Heart left ventricle (tissue), 16 donors: Measurements from ENCODE around the gene CPA5. TPM values are rescaled to one million over a fixed set of nuclear protein-coding genes. Genes with fewer than 3 reads are reported as not detected.

Experiments used
- ATAC-seq, 4 donors: fragments of 200-7000 bp; cut with Tn5 transposase; one replicate each; pipeline ENCODE4 v1.9.1; 2020 to 2022; ENCODE audit warnings: moderate library complexity in 4 of 4, mild to moderate bottlenecking in 3 of 4, moderate number of reproducible peaks in 1 of 4
- DNase-seq, 5 donors: peaks; one replicate each; pipeline ENCODE4 v3.0.0-alpha.2; 2020
- H3K27ac ChIP-seq, 12 donors: fragments of 200-600 bp; sonication (generic) in 4 of 12; one replicate each; pipeline versions ENCODE4 v1.5.0 to v1.8.0; 2016 to 2022; ENCODE audit warnings: mild to moderate bottlenecking in 2 of 12
- H3K27me3 ChIP-seq, 9 donors: fragments of 200-600 bp; sonication (generic) in 2 of 9; one replicate each; pipeline versions ENCODE4 v1.5.1 to v1.8.0; 2016 to 2022; ENCODE audit warnings: mild to moderate bottlenecking in 3 of 9
- H3K36me3 ChIP-seq, 9 donors: fragments of 200-600 bp; sonication (generic) in 2 of 9; one replicate each; pipeline versions ENCODE4 v1.5.0 to v1.8.0; 2018 to 2022; ENCODE audit warnings: mild to moderate bottlenecking in 2 of 9
- H3K4me1 ChIP-seq, 12 donors: fragments of 200-600 bp; sonication (generic) in 4 of 12; one replicate each; pipeline versions ENCODE4 v1.5.0 to v1.8.0; 2016 to 2022; ENCODE audit warnings: mild to moderate bottlenecking in 3 of 12
- H3K4me3 ChIP-seq, 12 donors: fragments of 200-600 bp; sonication (generic) in 4 of 12; one replicate each; pipeline versions ENCODE4 v1.5.0 to v1.8.0; 2017 to 2022; ENCODE audit warnings: mild to moderate bottlenecking in 9 of 12, moderate library complexity in 4 of 12
- H3K9me3 ChIP-seq, 12 donors: fragments of 200-600 bp; sonication (generic) in 4 of 12; one replicate each; pipeline versions ENCODE4 v1.5.0 to v1.8.0; 2016 to 2022; ENCODE audit warnings: mild to moderate bottlenecking in 1 of 12
- CTCF ChIP-seq, 12 donors: fragments of 200-600 bp; sonication (generic) in 4 of 12; IDR thresholded peaks; one replicate each; pipeline versions ENCODE4 v1.5.0 to v1.8.0; 2018 to 2022; ENCODE audit warnings: antibody characterized with exemption in 12 of 12, mild to moderate bottlenecking in 5 of 12
- POLR2A ChIP-seq, 2 donors: fragments of 450-650 bp; IDR thresholded peaks; one replicate each; pipeline ENCODE4 v1.6.1; 2017; ENCODE audit warnings: antibody characterized with exemption in 2 of 2, mild to moderate bottlenecking in 2 of 2, moderate library complexity in 2 of 2
- WGBS, 4 donors: extraction: QIAGEN DNeasy Blood & Tissue Kit in 2 of 4; methylation state at CpG; one replicate each; pipeline versions ENCODE4 v1.1.5 to v1.1.7; 2013 to 2018; 5-methylcytosine and 5-hydroxymethylcytosine counted together
- intact Hi-C, 10 donors: fragments of 100-400 bp; cut with DNase I; formaldehyde crosslinking; loops; one replicate each; pipeline versions ENCODE4 v1.11.1 to v1.14.2; 2022
- polyA plus RNA-seq, 2 donors: library from polyadenylated mRNA; stranded (reverse); fragments of 200-250 nt; gene quantifications; one replicate each; pipeline ENCODE4 v1.2.3, GENCODE V29; 2013
- total RNA-seq, 9 donors: library from RNA; depleted of rRNA in 2 of 9; stranded (reverse); fragments of >200 nt in 2 of 9; fragmentation: NEBNext Ultra II Directional in 3 of 9; extraction: Animal tissue kit (Norgen Biotek cat#: 25700) in 3 of 9; gene quantifications; one replicate each; pipeline versions ENCODE4 v1.1.0 to v1.2.4, GENCODE V29; 2016 to 2023
- donor health status: ischemic (EF 13 %, LVEDD 7.1; RV severe dilation, severe dysfunction).
- donor health status: healthy with polysubstance abuse.
- donor health status: DM: no; HTN: yes; CAD: no.
- donor health status: DM: no; HTN: no; CAD: no.
- donor health status: ischemic (EF 25% LVEDD 6.9; RV normal size, moderate dysfunction).
- donor health status: ischemic (EF 25% LVEDD 5.7; RV mildly dilated, moderate dysfunction).
- donor health status: healthy.
- donor health status: DM: yes; HTN: yes; CAD: no.
- donor health status: ischemic (EF 35%, LVEDD 5.7; RV mildly dilated, moderate dysfunction).
- donor health status: nonischemic (EF 11% LVEDD 7.7; RV severe dilation, severe dysfunction).
- donor health status: DM: yes; HTN: yes; CAD: no.
- donor health status: PGD.
- donor health status: ischemic (EF 29% LVEDD 5.4; RV normal size, mild dysfunction).
- donor health status: nonischemic (EF 23%, LVEDD 6.1; RV moderate dilation, normal function).

The CPA5 gene
- total and polyA plus RNA-seq, 11 donors = not detected

- intact Hi-C loops = no loop called here
- no peak for TF ChIP-seq CTCF (IDR thresholded peaks at IDR 0.05)
- no peak for TF ChIP-seq POLR2A (IDR thresholded peaks at IDR 0.05)
- peaks cover 0 to 5% (median 0%) of the 10 kb centered on the region in 12 donors for H3K4me1 ChIP-seq
These were observed 10.8 kb upstream of the CPA5 start for GRCh38 chr7:130333832-130334231.

GRCh38 chr7:130334274-130334673, 10.3 kb upstream of the CPA5 start:
- Histone ChIP-seq H3K4me1 (peaks cover 0 to 5% (median 0%) of the 10 kb centered on the region in 12 donors), H3K27ac (no peak overlapping the region), H3K27me3 (no peaks in the 10 kb centered on the region), H3K4me3 (no peak overlapping the region), H3K36me3 (no peaks in the 10 kb centered on the region), H3K9me3 (no peaks in the 10 kb centered on the region)
- intact Hi-C loops = no loop called here
- DNase-seq (no peak), ATAC-seq (no peak)
- 42 to 58% (median 47%) methylated on average over 6 of the region's 6 CpGs for WGBS, 4 donors
- TF ChIP-seq CTCF (IDR thresholded peaks at IDR 0.05) (no peak), POLR2A (IDR thresholded peaks at IDR 0.05) (no peak)

More at GRCh38 chr7:130333832-130334231, 10.8 kb upstream of the CPA5 start:
- WGBS, 4 donors = 70 to 81% (median 78%) methylated on average over 2 of the region's 2 CpGs
- Histone ChIP-seq H3K27ac (no peak overlapping the region), H3K4me3 (no peak overlapping the region), H3K36me3 (no peaks in the 10 kb centered on the region), H3K27me3 (no peaks in the 10 kb centered on the region), H3K9me3 (no peaks in the 10 kb centered on the region)
- ATAC-seq (no peak), DNase-seq (no peak)

- Histone ChIP-seq H3K4me1 (peaks cover 0 to 5% (median 0%) of the 10 kb centered on the region in 12 donors), H3K27ac (no peak overlapping the region), H3K27me3 (no peaks in the 10 kb centered on the region), H3K4me3 (no peak overlapping the region), H3K9me3 (peaks cover 0 to 10% (median 0%) of the 10 kb centered on the region in 12 donors), H3K36me3 (no peaks in the 10 kb centered on the region)
- no peak for ATAC-seq
- 67 to 88% (median 81%) methylated on average over 3 to 6 of the region's 6 CpGs for WGBS, 4 donors
- TF ChIP-seq POLR2A (IDR thresholded peaks at IDR 0.05) (no peak), CTCF (IDR thresholded peaks at IDR 0.05) (no peak)
- no peak for DNase-seq
- intact Hi-C loops = no loop called here
These were observed 7.1 kb upstream of the CPA5 start for GRCh38 chr7:130337410-130337971.

- intact Hi-C loops = no loop called here
- no peaks in the 10 kb centered on the region for H3K27me3 ChIP-seq
- peaks cover 0 to 12% (median 0%) of the 10 kb centered on the region in 12 donors for H3K9me3 ChIP-seq
- no peak overlapping the region for H3K27ac ChIP-seq
- no peaks in the 10 kb centered on the region for H3K36me3 ChIP-seq
- ATAC-seq (no peak), DNase-seq (no peak)
- no peak for TF ChIP-seq CTCF (IDR thresholded peaks at IDR 0.05)
- TF ChIP-seq POLR2A (IDR thresholded peaks at IDR 0.05) = no peak
- 86 to 89% (median 87%) methylated on average over 3 of the region's 3 CpGs for WGBS, 4 donors
- H3K4me3 ChIP-seq = no peak overlapping the region
- H3K4me1 ChIP-seq = peaks cover 0 to 5% (median 0%) of the 10 kb centered on the region in 12 donors
These were observed 6.4 kb upstream of the CPA5 start for GRCh38 chr7:130338233-130338632.
